ENCODE measurements around the gene LPO.

LPO gene

DNA sequence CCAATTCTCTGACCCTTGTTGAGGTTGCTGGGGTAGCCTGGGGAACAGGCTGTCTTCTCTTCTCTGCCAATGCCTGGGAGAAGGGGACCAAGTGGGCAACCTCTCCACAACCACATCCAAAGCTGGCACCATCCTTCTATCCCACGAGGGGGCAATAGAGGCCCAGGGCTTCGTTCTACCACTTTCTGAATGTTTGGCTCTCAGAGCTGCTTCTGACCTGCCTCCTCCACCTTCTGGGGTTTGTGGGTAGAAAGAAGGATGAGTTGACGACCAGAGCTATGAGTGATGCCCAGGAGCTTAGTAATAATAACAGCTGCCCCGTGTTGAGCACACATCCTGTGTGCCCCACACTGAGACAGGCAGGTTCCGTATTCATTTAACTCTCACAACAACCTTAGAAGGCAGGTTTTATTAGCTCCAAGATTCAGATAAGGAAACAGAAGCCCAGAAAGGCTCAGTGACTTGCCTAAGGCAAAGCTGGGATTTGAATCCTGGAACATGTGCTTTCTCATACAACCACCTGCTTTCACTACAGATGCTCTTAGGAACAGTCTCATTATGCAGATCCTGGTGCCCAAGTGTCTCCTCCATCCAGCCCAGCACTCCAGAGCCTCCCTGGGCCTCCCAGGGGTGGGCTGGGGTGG lies 79.2 kb downstream of the LPO start:
- peak; percentile 41 for DNase-seq (ENCODE audit: low read depth)

DNA sequence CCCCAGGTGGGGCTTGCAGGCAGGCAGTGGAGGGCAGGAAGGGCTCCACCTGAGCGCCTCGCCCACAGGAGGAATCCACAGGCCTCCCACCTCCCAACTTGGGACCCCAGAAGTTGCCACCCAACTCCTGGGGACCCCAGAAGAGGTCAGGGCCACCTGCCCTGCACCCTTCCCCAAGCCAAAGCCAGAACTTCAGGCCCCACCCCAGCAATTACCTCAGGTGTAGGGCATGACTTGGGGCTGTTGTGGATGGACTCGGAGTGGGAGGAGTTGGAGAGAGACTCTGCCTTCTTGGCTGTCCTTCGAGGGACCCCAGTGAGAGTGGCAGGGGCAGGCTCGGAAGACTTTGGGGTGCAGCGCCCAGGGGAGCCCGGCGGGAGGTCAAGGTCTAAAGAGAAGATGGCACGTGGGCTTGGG lies 79.7 kb downstream of the LPO start:
- DNase-seq (ENCODE audit: low read depth), result no peak
